GM19328 (cell line): Measurements from ENCODE around the gene DHX30.
"Not testable (repeated sequence)": the region's sequence is repeated elsewhere in the genome, so short reads cannot be mapped to it uniquely, and the experiment has no call there.

ENCODE experiments used
- ATAC-seq: cut with Tn5 transposase; IDR thresholded peaks from one replicate; pipeline ENCODE4 v1.9.1; 2021; ENCODE audit warnings: mild to moderate bottlenecking, moderate library complexity; ENCODE audit not compliant: unreplicated experiment

DHX30 gene

DNA sequence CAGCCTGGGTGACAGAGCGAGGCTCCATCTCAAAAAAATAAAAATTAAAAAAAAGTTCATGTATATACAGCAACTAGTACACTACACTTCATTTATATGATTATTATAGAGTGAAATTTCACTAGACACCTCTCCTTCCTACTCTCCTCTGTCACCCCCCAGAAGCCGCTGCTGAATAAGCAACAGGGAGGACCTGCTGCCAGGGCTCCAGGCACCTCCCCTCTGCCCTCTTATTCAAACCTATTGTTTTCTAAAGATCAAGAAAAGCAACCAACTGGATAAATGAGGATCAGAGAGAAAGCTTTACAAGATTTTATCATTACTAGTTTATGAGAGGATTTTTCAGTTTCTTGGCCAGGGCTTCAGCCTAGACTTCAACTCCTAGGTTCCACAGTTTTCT is 71.5 kb downstream of the DHX30 start:
- no peak for ATAC-seq

DNA sequence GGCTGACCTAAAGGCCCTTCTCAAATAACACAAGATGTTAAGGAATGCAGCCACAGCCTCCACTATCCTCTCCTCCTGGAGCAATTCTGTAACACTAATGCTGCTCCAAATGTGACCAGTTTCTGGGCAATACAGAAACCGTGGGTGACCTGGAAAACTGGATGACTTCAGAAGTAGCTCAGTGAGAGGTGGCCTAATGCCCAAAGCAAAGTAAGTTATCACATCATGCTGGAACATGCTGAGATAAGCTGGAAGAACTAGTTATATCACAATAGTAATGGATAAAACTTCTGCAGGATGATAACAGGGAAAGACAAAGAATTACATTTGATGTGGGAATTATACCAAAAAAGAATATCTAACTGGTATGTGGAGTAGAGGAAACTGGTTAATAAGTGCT is 72.0 kb downstream of the DHX30 start:
- no peak for ATAC-seq

DNA sequence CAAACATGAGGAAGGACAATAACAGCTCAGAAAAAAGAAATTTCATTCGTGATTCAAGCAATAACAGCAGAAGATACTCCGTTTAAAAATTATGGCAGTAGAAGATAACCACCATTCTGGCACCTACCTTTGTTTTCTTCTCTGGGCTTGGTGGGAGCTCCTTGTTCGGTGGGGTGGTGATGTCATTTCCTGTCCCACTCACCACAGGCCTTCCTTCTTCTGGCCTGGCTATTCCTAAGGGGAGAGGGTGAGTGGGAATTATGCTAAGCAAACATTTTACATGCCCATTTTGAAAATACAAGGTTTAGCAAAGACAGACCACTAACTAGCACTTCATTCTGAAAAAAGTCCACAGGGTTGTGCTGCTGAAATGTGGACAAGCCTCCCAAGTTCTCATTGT is 74.4 kb downstream of the DHX30 start:
- no peak for ATAC-seq

DNA sequence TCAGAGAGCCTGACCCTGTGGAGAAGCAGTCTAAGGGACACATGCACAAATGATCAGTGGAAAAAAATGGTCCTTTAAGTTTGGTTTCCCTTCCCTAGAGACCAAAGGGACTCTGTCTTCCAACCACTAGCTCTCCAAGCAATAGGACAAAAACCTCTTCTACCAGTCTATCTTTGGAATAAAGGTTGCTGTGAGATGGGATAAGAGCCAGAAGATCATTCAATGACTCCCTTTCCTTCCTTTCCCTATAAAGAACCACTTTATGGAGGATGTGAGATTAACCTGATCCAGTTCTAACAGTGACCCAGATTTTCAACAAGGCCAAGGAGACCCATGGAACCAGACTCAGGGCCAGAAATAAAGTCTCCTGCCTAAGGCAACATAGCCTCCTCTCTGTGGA is 74.8 kb downstream of the DHX30 start:
- no peak for ATAC-seq

DNA sequence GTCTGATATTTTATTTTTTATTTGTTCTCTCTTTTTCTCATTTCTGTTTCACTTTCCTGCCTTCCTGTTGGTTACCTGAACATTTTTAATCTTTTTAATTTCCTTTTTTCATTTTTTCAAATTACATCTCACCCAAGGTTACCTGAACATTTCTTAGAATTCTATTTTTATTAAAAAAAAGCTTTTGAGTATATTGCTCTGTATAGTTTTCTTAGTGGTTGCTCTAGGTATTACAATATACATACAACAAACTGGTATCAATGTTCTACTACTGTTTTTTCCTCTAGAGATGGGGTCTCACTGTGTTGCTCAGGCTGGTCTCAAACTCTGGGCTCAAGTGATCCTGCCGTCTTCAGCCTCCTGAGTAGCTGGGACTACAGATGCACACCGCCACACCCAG is 79.4 kb downstream of the DHX30 start:
- ATAC-seq = no peak

DNA sequence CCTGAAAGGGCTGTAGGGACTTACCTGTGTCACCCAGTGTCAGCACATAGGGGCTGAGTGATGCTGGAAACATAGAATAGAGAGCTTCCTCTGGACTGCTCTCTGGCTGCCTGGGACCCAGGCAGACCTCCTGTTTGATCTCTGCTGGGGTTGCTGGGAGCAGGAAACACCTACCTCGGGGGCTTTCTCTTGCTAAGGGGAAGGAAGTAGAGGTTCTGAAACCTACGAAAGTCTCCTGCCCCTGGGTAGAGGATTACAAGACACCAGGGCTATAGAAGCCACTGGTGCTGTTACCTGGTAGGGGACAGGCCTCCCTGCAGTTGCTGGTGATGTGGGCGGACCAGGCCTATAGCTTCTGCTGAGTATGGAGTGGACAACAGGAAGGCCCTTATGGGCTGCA is 81.7 kb downstream of the DHX30 start:
- no peak for ATAC-seq

DNA sequence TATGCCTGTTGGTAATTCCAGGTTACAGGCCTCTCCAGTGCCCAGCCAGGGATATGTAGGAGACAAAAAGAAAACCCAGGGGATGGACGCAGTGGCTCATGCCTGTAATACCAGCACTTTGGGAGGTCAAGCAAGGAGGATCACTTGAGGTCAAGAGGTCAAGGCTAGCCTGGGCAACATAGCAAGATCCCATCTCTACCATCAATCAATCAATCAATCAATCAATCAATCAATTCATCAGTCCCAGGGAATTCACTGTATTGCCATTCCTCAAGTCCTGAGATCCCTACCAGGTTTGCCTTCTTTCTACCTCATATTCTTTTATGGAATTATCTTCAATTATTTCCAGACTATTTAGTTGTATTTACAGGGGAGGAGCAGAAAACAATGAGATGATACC is 82.2 kb downstream of the DHX30 start:
- no peak for ATAC-seq

DNA sequence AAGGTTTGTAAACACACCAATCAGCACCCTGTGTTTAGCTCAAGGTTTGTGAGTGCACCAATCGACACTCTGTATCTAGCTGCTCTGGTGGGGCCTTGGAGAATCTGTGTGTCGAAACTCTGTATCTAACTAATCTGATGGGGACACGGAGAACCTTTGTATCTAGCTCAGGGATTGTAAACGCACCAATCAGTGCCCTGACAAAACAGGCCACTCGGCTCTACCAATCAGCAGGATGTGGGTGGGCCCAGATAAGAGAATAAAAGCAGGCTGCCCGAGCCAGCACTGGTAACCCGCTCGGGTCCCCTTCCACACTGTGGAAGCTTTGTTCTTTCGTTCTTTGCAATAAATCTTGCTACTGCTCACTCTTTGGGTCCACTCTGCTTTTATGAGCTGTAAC is 85.1 kb downstream of the DHX30 start:
- ATAC-seq = not testable (repeated sequence)

DNA sequence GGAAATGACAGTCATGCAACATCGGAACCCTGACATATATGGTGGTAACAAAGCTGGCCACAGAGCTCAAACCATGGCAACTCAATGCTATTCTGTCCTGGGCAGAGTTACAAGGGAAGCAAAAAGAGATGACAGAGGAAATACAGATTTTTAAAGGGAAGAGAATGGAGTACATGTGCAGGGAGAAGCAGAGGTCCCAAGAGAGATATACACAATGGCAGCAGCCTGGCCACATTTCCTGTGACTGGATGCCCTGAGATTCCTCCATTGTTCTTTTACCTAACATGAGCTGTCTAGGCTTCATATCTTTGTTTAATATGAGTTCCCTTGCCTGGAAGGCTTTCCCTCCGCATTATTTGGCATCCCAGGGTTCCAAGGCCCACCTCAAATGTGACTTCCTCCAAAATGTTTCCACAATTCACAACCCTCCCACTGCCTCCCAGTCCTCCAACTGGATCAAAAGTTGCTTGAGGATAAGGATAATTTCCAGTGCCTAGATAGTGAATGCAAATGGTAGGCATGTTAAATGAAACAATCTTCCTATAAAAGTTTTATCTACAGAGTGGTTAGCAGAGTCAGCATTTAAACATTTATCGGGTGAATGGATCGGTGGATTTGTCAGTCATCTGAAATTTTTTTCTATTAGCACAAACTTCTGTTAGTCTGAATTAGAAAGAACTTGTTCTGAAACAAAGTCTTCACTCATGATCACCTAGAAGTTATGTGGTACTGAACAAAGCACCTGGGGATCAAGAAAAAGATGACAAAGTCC is 86.2 kb downstream of the DHX30 start:
- no peak for ATAC-seq

DNA sequence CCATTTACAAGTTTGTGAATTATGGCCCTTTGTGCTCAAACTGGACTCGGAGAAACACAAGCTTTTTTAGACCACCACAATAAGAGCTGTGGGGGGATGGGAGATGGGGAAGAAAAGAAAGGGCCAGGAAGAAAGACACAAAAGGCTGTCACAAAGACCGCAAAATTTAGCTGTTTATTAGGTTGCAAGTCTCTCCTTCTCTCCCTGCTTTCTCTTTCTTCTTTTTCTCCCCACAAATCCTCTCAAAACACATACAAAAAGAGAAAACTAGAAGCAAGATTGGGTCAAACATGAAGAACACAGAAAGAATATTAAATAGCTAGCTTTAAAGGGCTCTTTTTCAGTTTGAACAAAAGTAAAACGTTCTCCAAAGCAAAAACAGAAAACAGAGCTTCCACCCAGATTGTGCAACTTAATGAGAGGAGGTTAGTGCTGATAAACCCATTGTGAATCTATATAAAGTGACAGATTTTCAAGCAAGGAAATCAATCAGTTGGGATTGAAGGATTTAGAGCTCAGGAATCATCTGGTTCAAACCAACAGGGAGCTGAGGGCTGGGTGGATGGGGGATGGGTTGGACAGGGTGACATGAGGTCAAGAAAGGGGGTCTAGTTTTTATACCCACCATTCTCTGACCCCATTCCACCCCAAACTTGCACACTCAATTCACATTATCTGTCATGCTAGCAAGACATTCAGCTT is 87.3 kb downstream of the DHX30 start:
- ATAC-seq = no peak

DNA sequence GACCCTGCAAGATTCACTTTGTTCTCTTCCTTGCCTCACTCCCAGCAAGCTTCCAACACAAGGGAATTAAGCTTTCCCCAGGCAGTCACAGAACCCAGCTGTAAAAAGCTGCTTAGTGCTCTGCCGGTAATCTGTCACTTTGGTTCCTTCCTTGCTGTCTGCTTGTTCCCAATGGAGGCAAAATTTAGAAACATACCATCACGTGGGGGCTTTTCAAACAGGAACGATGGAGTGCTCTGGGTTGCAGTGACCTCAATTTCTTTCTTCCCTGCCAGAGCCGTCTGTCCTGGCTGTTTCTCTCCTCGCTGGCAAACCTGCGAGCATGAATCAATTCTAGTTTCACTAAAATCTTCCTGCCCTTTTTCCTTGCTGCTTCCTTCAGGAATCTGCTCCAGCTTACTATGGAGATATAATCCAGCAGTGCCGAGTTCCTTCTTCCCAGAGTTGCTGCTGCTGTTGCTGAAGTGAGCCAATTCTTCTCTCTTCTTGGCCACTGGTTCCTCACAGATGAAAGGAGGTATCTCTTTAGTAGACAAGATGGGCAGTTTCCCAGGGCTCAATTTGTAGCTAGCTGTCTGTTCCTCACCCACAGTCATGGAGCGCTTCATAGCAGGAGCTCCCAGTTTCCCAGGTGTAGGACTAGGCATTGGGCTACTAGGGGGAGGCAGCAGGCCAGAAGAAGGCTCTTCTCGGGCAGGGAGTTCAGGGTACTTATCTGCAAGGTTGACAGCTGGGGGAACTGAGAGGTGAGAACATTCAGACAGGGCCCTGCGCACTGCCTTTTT is 88.1 kb downstream of the DHX30 start:
- ATAC-seq = no peak

DNA sequence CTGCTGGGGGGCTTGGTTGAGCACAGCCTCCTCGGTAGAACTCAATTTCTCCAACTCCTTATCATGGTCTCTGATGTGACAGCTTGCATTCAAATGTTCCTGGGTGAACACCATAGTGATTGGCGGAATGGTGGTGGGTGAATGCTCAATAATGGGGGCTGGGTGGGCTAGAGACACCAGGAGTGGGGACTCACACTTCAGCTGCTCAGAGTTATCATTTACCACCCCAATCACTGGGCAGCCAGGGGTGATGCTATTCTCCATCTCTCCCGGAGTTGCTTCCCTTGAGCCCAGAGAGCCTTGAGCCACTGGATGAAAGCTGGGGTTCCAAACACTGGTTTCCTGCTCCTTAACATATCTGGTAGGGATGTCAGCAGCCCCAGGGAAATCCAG is 88.7 kb downstream of the DHX30 start:
- ATAC-seq = no peak

DNA sequence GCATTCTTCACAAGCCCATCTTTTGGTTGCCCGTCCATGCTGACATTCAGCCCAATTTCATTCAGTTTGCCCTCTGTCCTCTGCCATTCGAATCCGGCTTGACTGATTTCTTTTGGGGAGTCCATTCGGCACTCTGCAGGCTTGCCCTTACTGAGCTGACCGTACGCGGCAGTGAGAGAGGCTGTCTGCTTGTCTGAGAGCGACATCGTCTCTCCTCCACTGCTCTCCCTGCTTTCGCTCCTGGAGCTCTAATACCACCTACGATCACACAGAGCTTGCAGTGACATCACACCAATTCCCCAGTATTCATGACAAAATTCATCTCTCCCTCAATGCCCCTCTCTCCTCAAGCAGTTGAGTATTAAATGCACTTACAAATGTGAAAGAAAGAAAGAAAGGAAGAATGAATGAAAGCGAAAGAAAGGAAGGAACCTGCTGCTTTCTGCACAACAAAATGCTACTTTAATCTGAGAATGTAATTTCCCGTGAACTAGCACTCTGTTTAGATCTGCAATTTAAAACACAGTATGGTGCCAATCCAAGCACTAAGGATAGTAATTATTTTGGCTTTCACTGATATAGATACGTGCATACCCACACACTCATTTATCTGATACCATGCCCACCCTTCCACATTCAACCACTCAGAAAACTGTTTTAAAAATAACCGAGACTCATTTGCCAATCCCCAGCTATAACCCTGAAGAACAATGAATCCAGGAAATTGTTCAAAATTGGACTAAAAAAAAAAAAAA is 89.5 kb downstream of the DHX30 start:
- no peak for ATAC-seq

DNA sequence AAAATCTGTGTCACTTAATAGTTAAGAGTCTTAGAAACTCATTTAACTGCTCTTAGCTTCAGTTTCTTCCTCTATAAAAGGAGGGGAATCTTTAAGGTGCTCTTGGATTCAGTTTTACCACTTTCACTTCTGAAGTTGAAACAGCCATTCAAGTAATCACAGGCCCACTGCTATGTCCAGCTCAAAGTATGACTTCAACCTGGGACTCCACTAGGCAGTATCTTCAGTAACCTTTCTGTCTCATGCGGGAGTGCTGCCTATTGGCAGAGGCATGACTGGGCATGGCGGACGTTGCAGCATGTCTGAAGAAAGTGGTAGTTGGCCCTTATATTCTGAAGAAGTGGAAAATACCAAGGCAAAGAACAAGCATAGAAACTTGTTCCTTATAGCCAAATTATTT is 92.3 kb downstream of the DHX30 start:
- ATAC-seq = no peak

DNA sequence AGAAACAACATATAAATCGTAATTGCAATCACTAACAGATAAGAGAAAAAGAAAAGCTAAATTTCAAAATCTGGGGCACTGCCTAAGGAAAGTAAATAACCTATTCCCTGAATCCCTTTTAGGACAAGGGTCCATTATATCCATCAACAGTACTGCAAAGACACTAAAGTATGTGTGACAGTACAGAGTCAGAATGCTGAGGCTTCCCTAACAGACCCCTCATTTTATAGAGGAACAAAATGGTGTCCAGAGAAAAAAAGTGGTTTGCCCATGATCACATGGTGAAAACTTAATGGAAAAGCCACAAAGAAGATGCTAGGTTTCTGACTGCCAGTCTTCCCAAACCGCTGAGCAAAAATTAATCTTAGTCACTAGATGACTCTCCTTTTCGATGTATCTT is 93.8 kb downstream of the DHX30 start:
- ATAC-seq = no peak

DNA sequence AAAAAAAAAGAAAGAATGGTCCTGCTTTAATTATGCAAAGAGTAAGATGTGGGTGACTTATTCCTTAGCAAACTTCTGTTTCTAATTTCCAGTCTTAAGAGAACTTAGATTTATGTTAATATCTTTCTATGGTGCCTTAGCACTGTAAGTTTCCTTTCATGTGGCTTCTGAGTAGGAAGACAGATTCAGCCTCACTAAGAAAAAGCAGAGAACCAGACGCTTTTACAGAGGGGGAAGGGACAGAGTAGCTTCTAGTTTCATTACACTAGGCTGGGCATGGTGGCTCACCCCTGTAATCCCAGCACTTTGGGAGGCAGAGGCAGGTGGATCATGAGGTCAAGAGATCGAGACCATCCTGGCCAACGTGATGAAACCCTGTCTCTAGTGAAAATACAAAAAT is 95.0 kb downstream of the DHX30 start:
- ATAC-seq = no peak

DNA sequence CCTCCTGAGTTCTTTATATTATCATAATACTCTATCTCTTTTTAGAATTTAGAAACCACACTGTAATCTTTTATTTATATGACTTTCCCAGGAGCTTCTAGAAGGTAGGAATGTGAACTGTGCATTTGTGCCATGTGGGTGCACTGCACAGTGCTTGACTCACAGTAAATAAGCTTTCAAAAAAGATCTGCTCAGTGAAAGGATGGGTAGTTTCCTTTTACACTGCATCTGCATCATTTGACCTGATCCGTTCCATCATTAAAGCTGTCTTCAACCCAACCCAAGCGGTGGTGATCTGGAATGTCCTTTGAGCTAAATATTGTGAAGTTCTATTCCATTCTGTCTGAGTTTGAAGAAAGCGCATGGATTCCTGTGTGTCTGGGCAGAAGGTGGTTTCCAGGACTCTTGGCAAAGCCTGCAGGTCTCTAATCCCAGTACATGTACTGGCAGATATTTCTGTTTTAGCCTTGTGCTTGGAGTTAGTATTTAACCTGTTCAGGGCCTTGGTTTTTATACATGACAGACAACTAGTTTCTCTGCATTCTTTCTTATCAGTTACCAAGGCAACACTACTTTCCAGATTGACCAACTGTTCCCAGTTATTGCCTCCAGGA is 96.7 kb downstream of the DHX30 start:
- ATAC-seq = no peak
